ENCODE results near the gene PTPN1.

PTPN1 gene

DNA sequence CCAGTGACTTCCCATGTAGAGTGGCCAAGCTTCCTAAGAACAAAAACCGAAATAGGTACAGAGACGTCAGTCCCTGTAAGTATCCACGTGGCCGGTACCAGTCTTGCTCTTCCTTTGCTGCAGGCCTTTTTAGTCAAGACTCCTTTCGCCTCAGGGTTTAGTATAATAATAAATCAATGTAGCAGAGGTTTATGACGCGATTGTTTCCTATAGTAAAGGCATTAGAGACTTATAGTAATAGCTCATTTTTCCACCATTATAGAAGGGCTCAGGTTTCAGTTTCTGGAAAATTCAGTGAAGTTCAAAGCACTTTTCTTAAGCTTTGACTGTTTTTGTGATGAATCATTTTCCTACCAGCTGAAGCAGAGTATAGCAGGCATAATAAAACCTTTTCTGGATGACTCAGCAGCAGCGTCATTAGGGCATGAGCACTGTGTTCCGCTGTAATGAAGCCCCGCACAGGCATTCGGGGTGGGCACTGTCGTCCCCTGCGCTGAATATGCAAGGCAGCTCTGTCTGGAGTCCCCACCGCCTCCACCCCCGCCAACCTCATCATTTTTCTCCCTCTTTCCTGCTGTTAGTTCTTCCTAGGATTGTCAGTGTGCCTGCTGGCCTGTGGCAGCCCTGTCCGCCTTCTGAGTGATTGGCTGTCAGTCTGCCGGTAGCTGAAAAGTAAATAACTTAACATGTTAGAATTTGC lies 51.3 kb downstream of the PTPN1 start (continued):
- TF ChIP-seq ZNF184 (tag by site-specific recombination; IDR thresholded peaks at IDR 0.05): 0 out of 2 replicates have a peak, but pooled peaks have one; percentile 20
- peak; percentile 89 for TF ChIP-seq ZNF629 (tag by site-specific recombination; IDR thresholded peaks at IDR 0.05)
- TF ChIP-seq ZNF664 (tag by site-specific recombination; IDR thresholded peaks at IDR 0.05): peak; percentile 95
- no peak for TF ChIP-seq ZBTB7A (tag by site-specific recombination; IDR thresholded peaks at IDR 0.05; ENCODE audit: low read depth)
- no peak for TF ChIP-seq ZNF416 (tag by site-specific recombination; IDR thresholded peaks at IDR 0.05)
- TF ChIP-seq ZFHX2 (tag by site-specific recombination; conservative IDR thresholded peaks at IDR 0.05): 0 out of 2 replicates have a peak, but pooled peaks have one; percentile 19
- peak; percentile 51 for TF ChIP-seq ZNF600 (tag by site-specific recombination; IDR thresholded peaks at IDR 0.05)
- TF ChIP-seq FEZF1 (tag by site-specific recombination; IDR thresholded peaks at IDR 0.05): no peak
- no peak for TF ChIP-seq ZNF514 (tag by site-specific recombination; IDR thresholded peaks at IDR 0.05)
- no peak for TF ChIP-seq ZNF223 (tag by site-specific recombination; IDR thresholded peaks at IDR 0.05)
- TF ChIP-seq, protein P1, sequence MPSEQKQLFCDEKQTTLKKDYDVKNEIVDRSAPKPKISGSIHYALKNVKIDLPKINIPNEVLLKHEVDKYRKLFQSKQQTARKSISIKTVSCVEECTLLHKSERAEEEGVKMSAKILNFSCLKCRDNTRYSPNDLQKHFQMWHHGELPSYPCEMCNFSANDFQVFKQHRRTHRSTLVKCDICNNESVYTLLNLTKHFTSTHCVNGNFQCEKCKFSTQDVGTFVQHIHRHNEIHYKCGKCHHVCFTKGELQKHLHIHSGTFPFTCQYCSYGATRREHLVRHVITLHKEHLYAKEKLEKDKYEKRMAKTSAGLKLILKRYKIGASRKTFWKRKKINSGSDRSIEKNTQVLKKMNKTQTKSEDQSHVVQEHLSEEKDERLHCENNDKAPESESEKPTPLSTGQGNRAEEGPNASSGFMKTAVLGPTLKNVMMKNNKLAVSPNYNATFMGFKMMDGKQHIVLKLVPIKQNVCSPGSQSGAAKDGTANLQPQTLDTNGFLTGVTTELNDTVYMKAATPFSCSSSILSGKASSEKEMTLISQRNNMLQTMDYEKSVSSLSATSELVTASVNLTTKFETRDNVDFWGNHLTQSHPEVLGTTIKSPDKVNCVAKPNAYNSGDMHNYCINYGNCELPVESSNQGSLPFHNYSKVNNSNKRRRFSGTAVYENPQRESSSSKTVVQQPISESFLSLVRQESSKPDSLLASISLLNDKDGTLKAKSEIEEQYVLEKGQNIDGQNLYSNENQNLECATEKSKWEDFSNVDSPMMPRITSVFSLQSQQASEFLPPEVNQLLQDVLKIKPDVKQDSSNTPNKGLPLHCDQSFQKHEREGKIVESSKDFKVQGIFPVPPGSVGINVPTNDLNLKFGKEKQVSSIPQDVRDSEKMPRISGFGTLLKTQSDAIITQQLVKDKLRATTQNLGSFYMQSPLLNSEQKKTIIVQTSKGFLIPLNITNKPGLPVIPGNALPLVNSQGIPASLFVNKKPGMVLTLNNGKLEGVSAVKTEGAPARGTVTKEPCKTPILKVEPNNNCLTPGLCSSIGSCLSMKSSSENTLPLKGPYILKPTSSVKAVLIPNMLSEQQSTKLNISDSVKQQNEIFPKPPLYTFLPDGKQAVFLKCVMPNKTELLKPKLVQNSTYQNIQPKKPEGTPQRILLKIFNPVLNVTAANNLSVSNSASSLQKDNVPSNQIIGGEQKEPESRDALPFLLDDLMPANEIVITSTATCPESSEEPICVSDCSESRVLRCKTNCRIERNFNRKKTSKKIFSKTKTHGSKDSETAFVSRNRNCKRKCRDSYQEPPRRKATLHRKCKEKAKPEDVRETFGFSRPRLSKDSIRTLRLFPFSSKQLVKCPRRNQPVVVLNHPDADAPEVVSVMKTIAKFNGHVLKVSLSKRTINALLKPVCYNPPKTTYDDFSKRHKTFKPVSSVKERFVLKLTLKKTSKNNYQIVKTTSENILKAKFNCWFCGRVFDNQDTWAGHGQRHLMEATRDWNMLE (tag by site-specific recombination; conservative IDR thresholded peaks at IDR 0.05; ENCODE audit: low read depth): no peak
- TF ChIP-seq ZNF658 (tag by site-specific recombination; IDR thresholded peaks at IDR 0.05): no peak

DNA sequence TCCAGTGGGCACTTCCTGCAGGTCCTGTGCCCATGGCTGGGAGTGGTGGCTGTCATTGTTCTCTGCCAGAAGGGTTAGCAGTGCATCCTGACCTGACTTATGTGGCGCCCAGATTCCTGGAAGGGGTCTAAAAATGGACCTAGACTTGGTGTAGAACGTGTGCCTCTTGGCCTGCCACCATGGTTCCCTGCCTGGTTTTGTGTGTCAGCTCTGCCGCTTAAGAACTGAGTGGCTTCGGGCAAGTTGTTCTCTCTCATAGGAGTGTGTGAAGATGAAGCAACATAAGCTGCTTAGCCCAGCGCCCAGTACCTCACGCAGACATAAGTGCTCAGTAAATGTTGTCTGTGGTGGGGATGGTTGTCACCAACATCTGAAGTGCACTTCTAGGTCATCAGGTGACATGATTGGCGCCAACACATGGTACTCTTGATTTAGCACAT lies 52.1 kb downstream of the PTPN1 start:
- peaks cover 3% of the 10 kb centered on the region for H3K4me1 ChIP-seq (ENCODE audit: control insufficient read depth, insufficient read depth, low read length)
- ChIA-PET CTCF (interaction anchor here (0.9 to 1.5 kb wide), 5 partner anchors 11 to 97 kb away, joined by 3 to 6 read pairs (median 4); no protein-coding TSS in a partner anchor), POLR2A (interaction anchor here (1.1 kb wide), 1 partner anchor 52 kb away, joined by 4 read pairs; no protein-coding TSS in a partner anchor)
- no peak overlapping the region for H3K4me3 ChIP-seq (ENCODE audit: low read depth, low read length)
- no peaks in the 10 kb centered on the region for H3K9me3 ChIP-seq (ENCODE audit: control insufficient read depth, insufficient read depth, low read depth, low read length)
- peaks cover 0 to 34% of the 10 kb centered on the region in 2 experiments; a peak in 1 of 3 replicates for H3K36me3 ChIP-seq (ENCODE audit: control insufficient read depth in 2 of 2, insufficient read depth in 1 of 2, low read length in 2 of 2)
- no peak overlapping the region for H3K27ac ChIP-seq (ENCODE audit: extremely low read depth, low read depth, low read length)
- no peak for TF ChIP-seq ZNF335 (tag by site-specific recombination; conservative IDR thresholded peaks at IDR 0.05)
- no peak for TF ChIP-seq BCL11B (tag by site-specific recombination; IDR thresholded peaks at IDR 0.05; ENCODE audit: low read depth)
- no peak for TF ChIP-seq SCRT1 (tag by site-specific recombination; IDR thresholded peaks at IDR 0.05; ENCODE audit: borderline replicate concordance)
- TF ChIP-seq ZNF629 (tag by site-specific recombination; IDR thresholded peaks at IDR 0.05): no peak
- no peak for TF ChIP-seq ZBTB49 (tag by site-specific recombination; IDR thresholded peaks at IDR 0.05; ENCODE audit: low read depth)
- no peak for TF ChIP-seq SALL2 (tag by site-specific recombination; IDR thresholded peaks at IDR 0.05; ENCODE audit: borderline replicate concordance)
- no peak for TF ChIP-seq ZFHX2 (tag by site-specific recombination; conservative IDR thresholded peaks at IDR 0.05)
- TF ChIP-seq ZNF660 (tag by site-specific recombination; IDR thresholded peaks at IDR 0.05): no peak
- no peak for TF ChIP-seq WT1 (tag by site-specific recombination; IDR thresholded peaks at IDR 0.05)
- TF ChIP-seq ZNF548 (tag by site-specific recombination; IDR thresholded peaks at IDR 0.05): no peak
- TF ChIP-seq, protein P2, sequence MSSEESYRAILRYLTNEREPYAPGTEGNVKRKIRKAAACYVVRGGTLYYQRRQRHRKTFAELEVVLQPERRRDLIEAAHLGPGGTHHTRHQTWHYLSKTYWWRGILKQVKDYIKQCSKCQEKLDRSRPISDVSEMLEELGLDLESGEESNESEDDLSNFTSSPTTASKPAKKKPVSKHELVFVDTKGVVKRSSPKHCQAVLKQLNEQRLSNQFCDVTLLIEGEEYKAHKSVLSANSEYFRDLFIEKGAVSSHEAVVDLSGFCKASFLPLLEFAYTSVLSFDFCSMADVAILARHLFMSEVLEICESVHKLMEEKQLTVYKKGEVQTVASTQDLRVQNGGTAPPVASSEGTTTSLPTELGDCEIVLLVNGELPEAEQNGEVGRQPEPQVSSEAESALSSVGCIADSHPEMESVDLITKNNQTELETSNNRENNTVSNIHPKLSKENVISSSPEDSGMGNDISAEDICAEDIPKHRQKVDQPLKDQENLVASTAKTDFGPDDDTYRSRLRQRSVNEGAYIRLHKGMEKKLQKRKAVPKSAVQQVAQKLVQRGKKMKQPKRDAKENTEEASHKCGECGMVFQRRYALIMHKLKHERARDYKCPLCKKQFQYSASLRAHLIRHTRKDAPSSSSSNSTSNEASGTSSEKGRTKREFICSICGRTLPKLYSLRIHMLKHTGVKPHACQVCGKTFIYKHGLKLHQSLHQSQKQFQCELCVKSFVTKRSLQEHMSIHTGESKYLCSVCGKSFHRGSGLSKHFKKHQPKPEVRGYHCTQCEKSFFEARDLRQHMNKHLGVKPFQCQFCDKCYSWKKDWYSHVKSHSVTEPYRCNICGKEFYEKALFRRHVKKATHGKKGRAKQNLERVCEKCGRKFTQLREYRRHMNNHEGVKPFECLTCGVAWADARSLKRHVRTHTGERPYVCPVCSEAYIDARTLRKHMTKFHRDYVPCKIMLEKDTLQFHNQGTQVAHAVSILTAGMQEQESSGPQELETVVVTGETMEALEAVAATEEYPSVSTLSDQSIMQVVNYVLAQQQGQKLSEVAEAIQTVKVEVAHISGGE (tag by site-specific recombination; conservative IDR thresholded peaks at IDR 0.05; ENCODE audit: low read depth): no peak
- no peak for TF ChIP-seq ZNF280D (tag by site-specific recombination; IDR thresholded peaks at IDR 0.05)
